Trophoblast cell (in vitro differentiated cells and primary cell): Measurements from ENCODE around the gene EIF3B.
"Not testable (repeated sequence)": the region's sequence is repeated elsewhere in the genome, so short reads cannot be mapped to it uniquely, and the experiment has no call there.

ENCODE experiments used
- DNase-seq, 2 donors: peaks; one replicate each; pipeline ENCODE4 v3.0.0-alpha.2; 2016
- H2AFZ ChIP-seq: 2 replicates; pipeline ENCODE4 v1.6.1; 2013; ENCODE audit warnings: low read length, moderate library complexity, mild to moderate bottlenecking; ENCODE audit not compliant: insufficient read depth, poor library complexity
- H2AK5ac ChIP-seq: 2 replicates; pipeline ENCODE4 v1.6.1; 2013; ENCODE audit warnings: mild to moderate bottlenecking, low read length
- H2BK120ac ChIP-seq: 2 replicates; pipeline ENCODE4 v1.6.1; 2013; ENCODE audit warnings: low read length, mild to moderate bottlenecking, moderate library complexity; ENCODE audit not compliant: insufficient read depth, poor library complexity
- H2BK12ac ChIP-seq: 2 replicates; pipeline ENCODE4 v1.6.1; 2013; ENCODE audit warnings: mild to moderate bottlenecking, low read length, moderate library complexity
- H2BK5ac ChIP-seq: 2 replicates; pipeline ENCODE4 v1.6.1; 2013; ENCODE audit warnings: low read length, low read depth, moderate library complexity, mild to moderate bottlenecking; ENCODE audit not compliant: poor library complexity
- H3K14ac ChIP-seq: 2 replicates; pipeline ENCODE4 v1.6.1; 2013; ENCODE audit warnings: mild to moderate bottlenecking, low read length
- H3K18ac ChIP-seq: 2 replicates; pipeline ENCODE4 v1.6.1; 2013; ENCODE audit warnings: mild to moderate bottlenecking, low read length
- H3K23ac ChIP-seq: 2 replicates; pipeline ENCODE4 v1.6.1; 2013; ENCODE audit warnings: low read length
- H3K27ac ChIP-seq: 2 replicates; pipeline ENCODE4 v1.5.1; 2013; ENCODE audit warnings: low read depth, mild to moderate bottlenecking, inconsistent platforms, low read length, moderate library complexity
- H3K27me3 ChIP-seq: 2 replicates; pipeline ENCODE4 v1.6.1; 2013; ENCODE audit warnings: inconsistent platforms, mild to moderate bottlenecking, low read length, moderate library complexity; ENCODE audit not compliant: insufficient read depth
- H3K36me3 ChIP-seq, 2 experiments: 1 replicate in 1 of 2; 2 replicates in 1 of 2; pipeline ENCODE4 v1.6.1; 2013; ENCODE audit warnings: low read length in 2 of 2, mild to moderate bottlenecking in 2 of 2, moderate library complexity in 1 of 2; ENCODE audit not compliant: insufficient read depth in 2 of 2, control insufficient read depth in 1 of 2
- H3K4ac ChIP-seq: 2 replicates; pipeline ENCODE4 v1.6.1; 2013; ENCODE audit warnings: low read depth, mild to moderate bottlenecking, low read length, moderate library complexity
- H3K4me1 ChIP-seq, 2 experiments: 1 replicate in 1 of 2; 2 replicates in 1 of 2; pipeline ENCODE4 v1.6.1; 2013; ENCODE audit warnings: low read length in 2 of 2, mild to moderate bottlenecking in 2 of 2, moderate library complexity in 1 of 2; ENCODE audit not compliant: insufficient read depth in 2 of 2, control insufficient read depth in 1 of 2
- H3K4me2 ChIP-seq: 2 replicates; pipeline ENCODE4 v1.6.1; 2013; ENCODE audit warnings: inconsistent platforms, mild to moderate bottlenecking, low read length, moderate library complexity
- H3K4me3 ChIP-seq: 2 replicates; pipeline ENCODE4 v1.5.1; 2013; ENCODE audit warnings: mild to moderate bottlenecking, low read depth, low read length, inconsistent platforms
- H3K79me1 ChIP-seq: one replicate; pipeline ENCODE4 v1.6.1; 2013; ENCODE audit warnings: low read length
- H3K79me2 ChIP-seq: 2 replicates; pipeline ENCODE4 v1.6.1; 2013; ENCODE audit warnings: low read length, mild to moderate bottlenecking; ENCODE audit not compliant: control insufficient read depth, insufficient read depth, poor library complexity
- H3K9ac ChIP-seq: 2 replicates; pipeline ENCODE4 v1.6.1; 2013; ENCODE audit warnings: mild to moderate bottlenecking, low read length
- H3K9me3 ChIP-seq: 2 replicates; pipeline ENCODE4 v1.6.1; 2013; ENCODE audit warnings: low read depth, mild to moderate bottlenecking, control low read depth, inconsistent platforms, low read length; ENCODE audit not compliant: insufficient read depth
- H4K12ac ChIP-seq: 2 replicates; pipeline ENCODE4 v1.6.1; 2013; ENCODE audit warnings: low read depth, mild to moderate bottlenecking, low read length, moderate library complexity
- H4K8ac ChIP-seq: 2 replicates; pipeline ENCODE4 v1.6.1; 2013; ENCODE audit warnings: low read depth, mild to moderate bottlenecking, low read length, moderate library complexity
- H4K91ac ChIP-seq: one replicate; pipeline ENCODE4 v1.6.1; 2013; ENCODE audit warnings: low read depth, mild to moderate bottlenecking, low read length, moderate library complexity
- WGBS: extraction: QIAGEN DNeasy Blood & Tissue Kit; methylation state at CpG from one replicate; pipeline ENCODE4 v1.1.7; 2013; ENCODE audit warnings: missing lambda C conversion rate; ENCODE audit not compliant: insufficient read length, insufficient coverage; ENCODE audit errors: extremely low coverage; 5-methylcytosine and 5-hydroxymethylcytosine counted together

Gene EIF3B

DNA sequence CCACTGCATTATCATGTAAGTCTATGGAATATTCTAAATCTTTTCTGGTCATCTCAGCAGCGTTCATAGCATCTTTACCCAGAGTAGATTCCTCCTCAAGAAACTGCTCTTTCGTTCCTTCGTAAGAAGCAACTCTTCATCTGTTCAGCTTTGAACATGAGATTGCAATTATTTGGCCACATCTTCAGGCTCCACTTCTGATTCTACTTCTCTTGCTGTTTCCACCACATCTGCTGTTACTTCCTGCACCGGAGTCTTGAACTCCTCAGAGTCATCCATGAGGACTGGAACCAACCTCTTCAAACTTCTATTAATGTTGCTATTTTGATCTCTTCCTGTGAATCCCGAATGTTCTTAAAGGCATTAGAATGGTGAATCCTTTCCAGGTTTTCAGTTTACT, 61.4 kb downstream of the EIF3B start:
- WGBS = no CpG with 5 or more reads among the region's 5 CpGs

DNA sequence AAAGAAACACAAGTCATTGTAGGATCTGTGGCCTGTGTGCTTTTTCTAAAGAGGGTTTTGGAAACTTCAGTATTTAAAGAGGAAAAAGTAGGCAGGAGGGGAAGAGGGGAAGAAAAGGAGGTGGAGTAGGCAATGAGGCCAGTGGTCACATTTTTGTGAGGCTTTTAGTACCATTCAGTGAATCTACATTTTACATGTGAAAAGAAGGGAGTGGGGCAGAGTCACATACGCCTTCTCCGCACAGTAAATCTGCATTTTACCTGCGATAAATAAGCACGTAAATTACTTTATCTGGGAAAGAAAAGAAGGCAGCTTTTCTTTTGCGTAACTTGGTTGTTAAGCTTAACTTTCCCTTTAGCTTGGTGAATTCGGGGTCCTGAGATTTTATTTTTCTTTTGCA, 62.0 kb downstream of the EIF3B start:
- Histone ChIP-seq H3K4me1 (no peaks in the 10 kb centered on the region), H4K8ac (no peak overlapping the region), H2AK5ac (no peak overlapping the region), H3K36me3 (no peaks in the 10 kb centered on the region), H3K14ac (no peak overlapping the region), H3K18ac (no peak overlapping the region), H3K23ac (no peak overlapping the region), H4K91ac (no peak overlapping the region), H3K4me2 (no peak overlapping the region), H3K9ac (no peak overlapping the region), H2AFZ (no peak overlapping the region), H3K4ac (no peak overlapping the region), H2BK5ac (no peak overlapping the region), H3K27ac (no peak overlapping the region), H2BK120ac (no peak overlapping the region), H4K12ac (no peak overlapping the region), H2BK12ac (no peak overlapping the region), H3K27me3 (no peaks in the 10 kb centered on the region), H3K4me3 (no peak overlapping the region), H3K79me2 (no peaks in the 10 kb centered on the region), H3K9me3 (peaks cover 1% of the 10 kb centered on the region), H3K79me1 (no peaks in the 10 kb centered on the region)
- WGBS = no CpG with 5 or more reads among the region's 6 CpGs
- DNase-seq = no peak

More for the DNA sequence above, 61.4 kb downstream of the EIF3B start:
- H2BK120ac ChIP-seq = no peak overlapping the region
- no peak overlapping the region for H3K4me3 ChIP-seq
- H3K18ac ChIP-seq = no peak overlapping the region
- no peak overlapping the region for H2AK5ac ChIP-seq
- no peaks in the 10 kb centered on the region for H3K36me3 ChIP-seq
- peaks cover 1% of the 10 kb centered on the region for H3K9me3 ChIP-seq
- H2AFZ ChIP-seq = no peak overlapping the region
- no peaks in the 10 kb centered on the region for H3K79me2 ChIP-seq
- H4K91ac ChIP-seq = no peak overlapping the region
- no peak for DNase-seq
- H3K14ac ChIP-seq = no peak overlapping the region
- no peaks in the 10 kb centered on the region for H3K4me1 ChIP-seq
- no peak overlapping the region for H2BK5ac ChIP-seq
- H4K12ac ChIP-seq = no peak overlapping the region
- no peak overlapping the region for H3K4ac ChIP-seq
- no peaks in the 10 kb centered on the region for H3K79me1 ChIP-seq
- H4K8ac ChIP-seq = no peak overlapping the region
- no peak overlapping the region for H3K9ac ChIP-seq
- H3K4me2 ChIP-seq = no peak overlapping the region
- no peaks in the 10 kb centered on the region for H3K27me3 ChIP-seq
- no peak overlapping the region for H2BK12ac ChIP-seq
- H3K27ac ChIP-seq = no peak overlapping the region
- H3K23ac ChIP-seq = no peak overlapping the region

DNA sequence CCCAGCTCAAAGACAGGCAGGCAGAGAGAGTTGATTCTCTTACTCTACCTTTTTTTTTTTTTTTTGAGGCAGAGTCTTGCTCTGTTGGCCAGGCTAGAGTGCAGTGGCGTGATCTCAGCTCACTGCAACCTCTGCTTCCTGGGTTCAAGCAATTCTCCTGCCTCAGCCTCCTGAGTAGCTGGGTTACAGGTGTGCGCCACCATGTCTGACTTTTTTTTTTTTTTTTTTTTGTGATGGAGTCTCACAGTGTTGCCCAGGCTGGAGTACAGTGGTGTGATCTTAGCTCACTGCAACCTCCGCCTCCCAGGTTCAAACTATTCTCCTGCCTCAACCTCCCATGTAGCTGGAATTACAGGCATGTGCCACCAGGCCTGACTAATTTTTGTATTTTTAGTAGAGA, 62.6 kb downstream of the EIF3B start:
- H2BK120ac ChIP-seq, H3K79me2 ChIP-seq, H2BK5ac ChIP-seq, H3K4ac ChIP-seq, H3K4me2 ChIP-seq, H3K18ac ChIP-seq, H3K9me3 ChIP-seq, H3K4me1 ChIP-seq, H4K91ac ChIP-seq, DNase-seq, H2BK12ac ChIP-seq, H4K8ac ChIP-seq, H3K23ac ChIP-seq, H3K14ac ChIP-seq, H3K27me3 ChIP-seq, H3K79me1 ChIP-seq, H3K27ac ChIP-seq, H2AK5ac ChIP-seq, H4K12ac ChIP-seq, H3K9ac ChIP-seq, H2AFZ ChIP-seq, H3K4me3 ChIP-seq, H3K36me3 ChIP-seq: not testable (repeated sequence)
- no CpG with 5 or more reads among the region's 3 CpGs for WGBS

DNA sequence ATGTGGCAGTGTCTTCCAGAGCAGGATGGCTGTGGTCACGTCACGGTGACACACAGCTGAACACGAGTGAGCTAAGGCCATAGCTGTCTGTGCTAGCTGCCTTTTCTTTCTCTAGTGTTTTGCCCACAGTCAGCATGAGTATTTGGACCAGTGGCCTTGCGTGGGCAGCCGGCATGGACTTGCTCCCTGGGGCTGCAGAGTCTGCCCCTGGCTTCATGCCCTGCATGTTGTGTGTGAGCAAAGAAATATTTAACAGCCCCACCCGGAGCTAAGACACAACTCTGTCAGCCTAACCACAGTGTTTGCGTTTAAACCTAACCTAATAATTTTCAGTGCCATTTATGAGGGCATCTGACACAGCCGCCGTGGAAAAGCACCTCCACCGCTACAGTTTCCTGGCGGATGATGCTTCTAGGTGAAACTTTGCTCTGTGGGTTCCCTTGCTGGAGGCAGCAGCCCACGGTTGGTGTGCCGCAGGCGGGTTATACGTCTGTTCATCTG, 63.4 kb downstream of the EIF3B start:
- H3K4me2 ChIP-seq = no peak overlapping the region
- no peak overlapping the region for H3K9ac ChIP-seq
- H3K4me3 ChIP-seq = no peak overlapping the region
- no peak overlapping the region for H4K12ac ChIP-seq
- H2BK120ac ChIP-seq = no peak overlapping the region
- H4K8ac ChIP-seq = no peak overlapping the region
- H2AK5ac ChIP-seq = no peak overlapping the region
- H3K36me3 ChIP-seq = no peaks in the 10 kb centered on the region
- H3K23ac ChIP-seq = no peak overlapping the region
- H3K9me3 ChIP-seq = peaks cover 1% of the 10 kb centered on the region
- H3K14ac ChIP-seq = no peak overlapping the region
- H3K4me1 ChIP-seq = no peaks in the 10 kb centered on the region
- H4K91ac ChIP-seq = no peak overlapping the region
- no peak for DNase-seq
- H3K79me1 ChIP-seq = no peaks in the 10 kb centered on the region
- no peak overlapping the region for H2BK5ac ChIP-seq
- H3K79me2 ChIP-seq = no peaks in the 10 kb centered on the region
- H3K18ac ChIP-seq = no peak overlapping the region
- no peak overlapping the region for H2BK12ac ChIP-seq
- H3K27me3 ChIP-seq = no peaks in the 10 kb centered on the region
- H3K4ac ChIP-seq = no peak overlapping the region
- no CpG with 5 or more reads among the region's 15 CpGs for WGBS
- H2AFZ ChIP-seq = no peak overlapping the region
- H3K27ac ChIP-seq = no peak overlapping the region
